ENCODE results near the gene FCF1.

The FCF1 gene, protein sequence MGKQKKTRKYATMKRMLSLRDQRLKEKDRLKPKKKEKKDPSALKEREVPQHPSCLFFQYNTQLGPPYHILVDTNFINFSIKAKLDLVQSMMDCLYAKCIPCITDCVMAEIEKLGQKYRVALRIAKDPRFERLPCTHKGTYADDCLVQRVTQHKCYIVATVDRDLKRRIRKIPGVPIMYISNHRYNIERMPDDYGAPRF

DNA sequence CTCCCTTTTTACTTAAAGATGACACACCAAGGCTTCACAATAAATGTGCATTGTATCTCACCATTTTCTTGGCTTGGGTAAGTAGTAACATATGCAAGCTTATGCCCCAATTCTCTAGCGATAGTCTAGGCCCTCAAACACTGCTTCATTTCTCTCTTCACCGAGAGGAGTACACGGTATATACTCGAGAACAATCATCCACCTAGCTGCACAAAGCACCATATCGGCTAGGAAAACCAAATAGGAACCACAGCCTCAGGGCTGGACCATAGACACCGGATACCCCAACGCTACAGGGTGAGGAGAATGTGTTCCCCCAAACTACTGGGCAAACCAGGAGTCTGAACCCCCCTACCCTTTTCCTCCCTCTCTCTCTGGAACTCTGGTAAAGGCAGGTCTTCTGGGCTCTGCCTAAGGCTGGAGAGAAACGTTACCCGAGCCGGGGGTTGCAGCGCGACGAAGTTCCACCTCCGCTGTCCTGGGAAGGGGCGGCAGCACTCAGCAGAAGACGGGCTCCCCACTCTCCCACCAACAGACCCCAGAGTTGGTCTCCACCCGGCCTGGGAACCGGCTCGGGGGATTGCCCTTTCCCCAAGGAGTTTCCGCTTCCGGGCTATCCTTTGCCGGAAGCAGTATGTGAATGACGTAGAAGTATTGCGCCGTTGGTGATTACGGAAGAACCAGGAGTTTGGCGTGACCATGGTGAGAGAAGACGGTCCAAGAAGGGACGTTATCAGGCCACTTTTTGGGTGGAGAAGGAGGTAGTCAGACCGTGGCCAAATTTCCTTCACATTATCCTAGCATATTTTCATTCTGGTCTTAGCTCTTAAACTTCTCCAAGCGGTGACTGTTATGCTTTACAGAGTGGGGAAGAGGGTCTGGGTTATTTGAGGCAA is at the start of gene FCF1, which contains the start of gene AREL1:
Gene FCF1 (plus strand): TSS at position 646 of the 896 bp plus-strand sequence. CDS start 54 bp downstream, at position 700.
Gene AREL1 (minus strand): TSS at position 582 of the 896 bp plus-strand sequence. CDS start 27,465 bp downstream, outside the sequence.
- DNase-seq (ENCODE audit: low read depth in 1 of 2, low spot score in 1 of 2) = peak; percentile 45 to 68

DNA sequence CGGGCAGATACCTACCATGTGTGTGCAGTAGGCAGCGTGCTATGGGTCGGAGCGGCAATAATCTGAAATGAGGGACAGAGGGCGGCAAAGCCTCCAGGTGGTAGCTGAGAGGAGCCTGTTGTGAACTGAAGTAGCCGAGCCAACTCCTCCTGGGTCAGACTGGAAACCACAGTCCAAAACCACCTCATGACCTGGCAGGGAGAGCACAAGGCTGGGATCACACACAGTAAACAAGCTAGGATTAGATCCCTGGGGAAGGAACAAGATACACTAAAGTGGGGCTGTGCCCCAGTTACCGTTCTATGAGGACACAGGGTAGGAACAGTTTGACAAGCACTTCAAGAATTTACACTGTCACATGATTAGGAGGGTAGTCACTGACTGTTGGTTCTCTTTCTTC is 49.1 kb upstream of the FCF1 start:
- DNase-seq (ENCODE audit: low read depth in 1 of 2, low spot score in 1 of 2) = no peak

DNA sequence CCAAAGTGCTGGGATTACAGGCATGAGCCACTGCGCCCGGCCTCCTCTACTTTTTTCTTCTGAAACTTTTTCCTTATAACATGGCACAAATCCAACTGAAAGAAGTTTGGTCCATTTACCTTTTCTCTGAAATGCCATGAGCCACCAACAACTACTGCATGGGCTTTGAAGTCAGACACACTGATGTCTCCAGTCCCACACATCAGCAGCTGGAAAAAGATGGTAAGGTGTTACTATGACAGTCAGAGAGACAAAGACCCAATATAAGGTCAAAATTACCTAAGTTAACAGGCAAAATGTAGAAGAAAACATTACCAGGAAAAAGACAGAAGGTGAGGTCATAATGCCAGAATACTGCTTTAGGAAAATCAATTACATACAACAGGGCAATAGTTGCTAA is 48.2 kb upstream of the FCF1 start:
- DNase-seq (ENCODE audit: low read depth in 1 of 2, low spot score in 1 of 2) = no peak

DNA sequence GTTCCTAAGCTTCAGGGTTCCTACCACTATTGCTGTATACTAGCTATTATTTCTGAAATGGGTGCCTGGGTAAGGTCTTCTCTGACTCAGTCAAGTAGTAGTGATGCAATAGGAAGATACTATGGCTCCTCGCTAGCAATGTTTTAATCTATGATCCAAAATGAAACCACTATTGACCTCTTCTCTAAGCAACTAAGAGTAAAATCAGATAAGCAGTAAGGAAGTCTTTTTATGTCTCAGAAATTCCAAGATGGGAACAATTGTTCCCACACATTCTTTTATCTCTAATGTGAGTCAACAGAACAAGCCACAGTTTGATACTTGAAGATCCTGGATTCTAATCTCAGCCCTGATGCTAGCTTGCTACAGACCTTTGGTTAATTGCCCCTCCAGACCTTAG is 45.2 kb upstream of the FCF1 start:
- DNase-seq (ENCODE audit: low read depth in 1 of 2, low spot score in 1 of 2) = no peak

DNA sequence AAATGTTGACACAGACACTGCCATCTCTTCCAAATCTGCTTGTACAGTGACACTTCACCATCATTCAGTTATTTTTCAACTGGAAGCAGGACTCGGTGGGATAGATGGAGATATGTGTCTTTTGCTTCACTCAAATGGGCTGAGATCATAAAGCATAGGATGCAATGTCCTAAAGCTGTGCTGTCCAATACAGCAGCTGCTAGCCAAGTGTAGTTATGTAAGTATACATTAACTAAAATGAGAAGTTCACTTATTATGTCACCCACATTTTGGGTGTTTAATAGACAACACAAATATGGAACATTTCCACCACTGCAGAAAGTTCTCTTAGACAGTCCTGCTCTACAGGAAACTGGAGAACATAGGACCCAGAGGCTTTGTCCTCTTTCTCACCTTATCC is 43.7 kb upstream of the FCF1 start:
- DNase-seq (ENCODE audit: low read depth in 1 of 2, low spot score in 1 of 2) = no peak

DNA sequence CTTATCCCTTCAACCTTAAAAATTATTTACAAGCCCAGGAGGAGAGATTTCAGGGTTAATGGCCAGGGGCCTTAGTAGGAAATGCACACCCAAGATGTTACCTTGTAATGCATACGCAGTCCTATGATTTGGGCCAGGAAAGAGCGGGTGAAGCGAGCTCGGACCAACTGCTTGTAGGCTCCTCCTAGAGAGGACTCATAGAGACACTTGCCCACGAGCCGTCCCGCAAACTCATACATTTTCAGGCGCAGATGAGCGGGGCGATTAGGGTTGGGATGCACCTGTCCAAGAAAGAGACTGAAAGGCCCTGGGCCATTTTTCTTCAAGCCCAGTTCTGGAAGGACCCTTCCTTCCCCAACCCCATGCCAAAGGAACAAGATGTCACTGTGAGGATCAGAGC is 43.1 kb upstream of the FCF1 start:
- DNase-seq (ENCODE audit: low read depth in 1 of 2, low spot score in 1 of 2) = no peak

DNA sequence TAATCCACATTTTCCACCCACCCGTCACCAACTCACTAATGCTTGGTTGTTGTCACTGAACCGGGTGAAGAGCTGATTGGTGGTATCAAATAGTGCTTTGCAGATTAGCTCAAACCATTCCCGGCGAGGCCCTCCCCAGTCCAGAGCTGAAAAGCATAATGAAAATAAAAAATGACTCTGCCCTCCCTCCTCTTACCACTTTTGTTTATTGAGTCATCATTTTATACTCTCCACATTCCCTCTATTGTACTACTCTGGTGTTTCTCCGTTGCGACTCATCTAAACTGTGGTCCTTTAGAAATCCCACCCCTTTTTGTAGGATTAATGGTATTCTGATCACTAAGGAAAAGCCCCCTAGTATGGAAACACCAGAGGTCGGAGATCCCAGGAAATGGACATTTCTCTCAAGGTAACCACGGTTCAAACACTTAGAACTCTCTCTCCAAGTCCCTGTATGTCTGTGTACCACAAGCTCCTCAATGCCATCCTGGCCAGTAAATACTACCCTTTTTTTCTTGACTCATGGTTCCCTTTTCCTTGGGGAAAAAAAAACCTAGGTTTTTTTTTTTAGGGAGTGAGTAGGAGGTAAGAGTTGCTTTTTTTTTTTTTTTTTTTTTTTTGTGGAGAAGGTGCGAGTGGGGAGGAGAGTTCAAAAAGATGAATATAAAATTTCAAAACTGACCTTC is 42.1 kb upstream of the FCF1 start:
- DNase-seq (ENCODE audit: low read depth in 1 of 2, low spot score in 1 of 2) = no peak

DNA sequence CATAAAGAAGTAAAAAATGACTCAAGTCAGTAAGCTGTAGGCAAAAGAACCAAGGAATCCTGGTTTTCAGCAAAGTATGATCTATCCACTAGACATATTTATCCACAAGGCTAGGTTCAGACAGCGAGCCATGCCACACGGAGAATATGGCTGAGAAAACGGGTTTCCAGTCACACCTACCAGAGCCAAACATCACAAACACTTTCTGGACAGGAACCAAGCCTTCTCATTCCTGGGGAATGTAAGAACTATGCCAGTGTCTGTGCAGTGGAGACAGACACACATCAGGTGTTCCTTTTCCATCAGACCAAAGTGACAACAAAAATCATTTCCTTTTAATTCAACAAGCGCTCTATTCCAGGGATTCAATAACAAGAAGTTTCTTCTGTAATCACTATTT is 41.2 kb upstream of the FCF1 start:
- no peak for DNase-seq (ENCODE audit: low read depth in 1 of 2, low spot score in 1 of 2)

DNA sequence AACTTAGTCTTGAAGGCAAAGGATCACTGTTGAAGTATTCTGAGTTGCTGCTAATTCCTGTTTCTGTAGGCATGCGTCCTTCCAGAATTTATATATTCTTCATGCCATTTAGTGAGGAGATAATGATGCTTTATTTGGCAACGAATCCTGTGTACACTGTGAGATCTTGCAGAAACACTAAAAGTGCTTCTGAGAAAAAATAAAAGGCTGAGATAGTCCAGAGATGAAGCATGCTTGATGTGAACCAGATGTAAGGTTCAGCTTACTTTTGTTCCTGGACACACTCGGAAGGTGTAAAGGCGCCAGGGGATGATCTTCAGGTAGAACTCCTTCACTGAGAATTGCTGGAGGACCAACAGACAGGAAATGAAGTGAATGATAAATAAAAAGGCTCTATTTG is 39.2 kb upstream of the FCF1 start:
- no peak for DNase-seq (ENCODE audit: low read depth in 1 of 2, low spot score in 1 of 2)

DNA sequence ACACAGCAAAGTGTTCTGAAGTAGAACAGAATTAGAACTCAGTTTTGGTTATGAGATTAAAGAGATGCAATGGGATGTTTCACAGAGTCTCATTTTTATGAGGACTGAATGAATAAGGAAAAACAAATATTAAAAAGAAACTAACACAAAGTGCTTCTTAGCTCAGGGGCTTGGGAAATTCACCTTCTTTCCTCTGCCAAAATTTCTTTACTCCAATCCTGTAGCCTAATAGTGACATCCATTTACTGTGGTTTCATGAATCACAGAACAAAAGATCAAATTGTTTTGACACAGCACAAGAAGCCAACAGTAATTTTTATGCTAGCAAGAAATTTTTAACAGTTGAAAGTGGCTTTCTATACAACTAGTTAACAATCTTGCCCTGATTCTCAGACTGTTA is 37.7 kb upstream of the FCF1 start:
- DNase-seq (ENCODE audit: low read depth in 1 of 2, low spot score in 1 of 2) = no peak

DNA sequence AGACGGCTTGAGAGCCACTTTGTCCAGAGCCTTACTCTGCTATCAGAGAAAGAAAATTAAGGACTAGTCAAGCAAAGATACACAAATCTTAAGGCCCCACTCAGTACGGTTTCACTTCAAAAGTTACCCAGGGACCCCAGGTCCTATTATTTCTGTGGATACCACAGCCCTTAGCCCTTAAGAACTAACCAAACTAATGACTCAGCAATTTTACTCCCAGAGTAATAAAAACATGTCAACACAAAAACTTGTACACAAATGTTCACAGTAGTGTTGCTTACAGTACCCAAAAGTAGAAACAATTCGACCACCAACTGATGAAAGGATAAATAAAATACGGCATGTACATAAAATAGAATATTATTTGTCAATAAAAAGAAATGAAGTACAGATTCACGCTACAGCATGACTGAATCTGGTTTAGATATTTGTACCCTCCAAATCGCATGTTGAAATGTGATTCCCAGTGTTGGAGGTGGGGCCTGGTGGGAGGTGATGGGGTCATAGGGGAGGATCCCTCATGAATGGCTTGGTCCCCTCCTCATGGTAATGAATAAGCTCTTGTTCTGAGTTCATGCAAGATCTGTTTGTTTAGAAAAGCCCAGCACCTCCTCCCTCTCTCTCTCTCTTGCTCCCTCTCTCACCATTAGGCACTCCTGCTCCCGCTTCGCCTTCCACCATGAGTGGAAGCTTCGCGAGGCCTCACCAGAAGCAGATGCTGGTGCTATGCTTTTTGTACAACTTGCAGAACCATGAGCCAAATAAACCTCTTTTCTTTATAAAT is 30.6 kb upstream of the FCF1 start:
- no peak for DNase-seq (ENCODE audit: low read depth in 1 of 2, low spot score in 1 of 2)

DNA sequence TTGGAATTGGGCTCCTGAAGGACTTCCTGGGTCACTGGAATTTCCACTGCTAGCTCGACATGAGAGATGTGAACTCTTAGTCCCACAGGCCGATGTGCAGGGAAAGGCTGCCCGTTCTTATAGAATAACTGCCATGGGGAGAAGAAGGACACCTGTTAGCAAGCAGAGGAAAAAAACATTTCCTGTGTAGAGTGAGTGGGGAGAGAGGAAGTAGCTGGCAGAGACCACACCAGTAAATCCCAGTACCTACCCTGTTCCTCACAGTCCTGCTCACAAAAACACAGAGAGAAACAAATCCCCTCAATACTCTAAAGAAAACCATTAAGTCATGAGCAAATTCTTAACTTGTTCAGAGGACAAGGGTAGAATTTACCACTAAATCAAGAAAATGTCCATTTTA is 29.5 kb upstream of the FCF1 start:
- no peak for DNase-seq (ENCODE audit: low read depth in 1 of 2, low spot score in 1 of 2)

DNA sequence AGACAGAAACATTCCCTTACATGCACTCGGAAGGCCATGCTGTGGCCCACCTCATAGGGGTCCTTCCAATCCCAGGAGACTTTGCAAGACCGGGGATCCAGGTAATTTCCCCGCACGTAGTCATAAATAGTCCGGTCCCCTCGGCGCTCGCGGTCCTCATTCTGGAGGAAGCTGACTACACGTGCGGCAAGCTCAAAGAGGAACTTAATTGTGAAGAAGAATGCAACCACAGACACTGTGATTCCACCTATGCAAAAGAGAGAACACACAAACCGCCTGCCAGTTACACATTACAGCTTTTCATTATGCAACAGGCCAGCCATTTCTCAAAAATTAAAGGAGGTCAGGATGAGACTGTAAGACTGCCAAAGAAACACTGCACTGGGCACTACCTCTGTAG is 28.5 kb upstream of the FCF1 start:
- DNase-seq (ENCODE audit: low read depth in 1 of 2, low spot score in 1 of 2) = no peak

DNA sequence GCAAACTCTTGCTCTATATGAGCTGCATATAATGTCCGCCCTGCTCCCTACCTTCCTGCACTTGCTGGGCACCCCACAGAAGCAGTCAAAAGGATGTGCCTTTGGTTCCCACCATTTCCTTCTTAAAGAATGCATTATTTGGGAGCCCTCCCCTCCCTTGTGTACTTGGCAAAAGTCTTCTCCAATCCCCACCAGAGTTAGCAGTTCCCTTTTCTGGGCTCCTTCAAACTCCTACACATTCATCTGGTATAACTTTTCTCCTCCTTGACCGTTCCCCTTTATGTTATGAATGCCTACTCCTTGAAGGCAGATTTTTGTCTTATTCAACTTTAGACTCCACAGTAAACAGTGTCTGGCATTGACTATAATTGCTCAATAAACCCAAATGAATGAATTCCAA is 27.9 kb upstream of the FCF1 start:
- no peak for DNase-seq (ENCODE audit: low read depth in 1 of 2, low spot score in 1 of 2)

DNA sequence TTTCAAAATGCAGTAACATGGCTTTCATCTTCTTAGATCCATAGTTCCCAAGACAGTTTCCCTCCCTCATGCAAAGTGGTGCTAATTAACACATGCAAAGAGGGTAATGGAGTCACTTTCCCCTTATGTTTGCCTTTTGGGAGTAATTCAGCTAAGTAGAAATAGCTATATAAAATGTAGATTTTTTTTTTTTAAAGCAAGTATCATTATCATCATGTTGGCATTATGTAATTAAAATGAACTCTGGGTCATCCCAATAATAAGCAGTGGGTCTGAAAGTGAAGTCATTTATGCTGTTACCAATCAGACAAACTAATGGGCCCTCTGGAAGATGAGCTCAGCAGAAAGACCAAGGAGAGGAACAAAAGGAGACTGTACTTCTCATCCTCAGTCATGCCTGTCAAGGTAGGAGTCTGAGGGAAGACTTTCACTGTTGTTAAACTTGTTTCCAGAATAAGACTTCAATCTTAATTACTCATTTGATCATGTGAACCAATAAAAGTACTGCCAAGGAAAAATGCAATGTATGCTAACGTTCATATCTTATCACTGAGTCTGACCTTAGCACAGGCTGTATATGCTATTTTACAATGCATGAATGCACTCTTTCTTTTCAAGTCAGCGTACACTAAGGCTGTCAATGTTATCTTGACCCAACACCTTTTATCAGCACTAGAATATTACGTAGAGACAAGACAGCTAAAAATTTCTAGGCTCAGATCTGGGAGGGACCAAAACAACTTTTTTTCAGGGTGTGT is 26.8 kb upstream of the FCF1 start:
- no peak for DNase-seq (ENCODE audit: low read depth in 1 of 2, low spot score in 1 of 2)

DNA sequence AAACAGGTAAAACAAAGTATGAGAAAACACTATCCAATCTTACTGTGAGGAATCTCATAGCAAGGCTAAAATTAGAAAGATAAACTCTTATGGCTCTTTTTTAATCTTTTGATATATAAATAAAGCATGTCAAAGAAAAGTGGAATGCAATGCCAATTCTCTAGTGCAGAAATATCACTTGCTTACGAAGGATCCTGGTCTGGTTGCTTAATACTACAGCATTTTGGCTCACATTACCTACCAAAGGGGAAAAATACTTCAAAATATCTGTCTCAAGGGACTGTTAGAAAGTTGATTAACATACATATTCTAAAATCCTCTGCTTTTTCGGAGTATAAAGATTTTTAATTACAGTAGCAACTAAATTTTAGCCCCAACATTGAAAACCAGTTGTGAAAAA is 21.5 kb upstream of the FCF1 start:
- DNase-seq (ENCODE audit: low read depth in 1 of 2, low spot score in 1 of 2) = no peak

DNA sequence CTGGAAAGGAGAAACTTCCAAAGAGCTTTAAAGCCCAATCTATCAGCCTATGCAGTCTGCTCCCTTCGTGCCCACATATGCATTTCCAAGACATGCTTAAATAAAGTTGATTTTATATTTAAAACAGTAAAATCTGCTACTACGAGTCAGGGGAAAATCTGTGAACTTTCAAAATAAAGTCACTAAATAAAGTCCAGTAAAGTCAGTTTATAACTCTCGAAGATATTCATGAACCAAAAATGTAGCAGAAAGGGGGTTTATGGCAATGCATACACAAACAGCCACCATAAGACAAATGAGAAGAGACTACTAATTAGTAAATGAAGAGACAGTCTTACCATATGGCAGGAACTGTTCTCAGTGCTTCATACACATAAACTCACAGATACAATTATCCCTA is 19.8 kb upstream of the FCF1 start:
- DNase-seq (ENCODE audit: low read depth in 1 of 2, low spot score in 1 of 2) = no peak

DNA sequence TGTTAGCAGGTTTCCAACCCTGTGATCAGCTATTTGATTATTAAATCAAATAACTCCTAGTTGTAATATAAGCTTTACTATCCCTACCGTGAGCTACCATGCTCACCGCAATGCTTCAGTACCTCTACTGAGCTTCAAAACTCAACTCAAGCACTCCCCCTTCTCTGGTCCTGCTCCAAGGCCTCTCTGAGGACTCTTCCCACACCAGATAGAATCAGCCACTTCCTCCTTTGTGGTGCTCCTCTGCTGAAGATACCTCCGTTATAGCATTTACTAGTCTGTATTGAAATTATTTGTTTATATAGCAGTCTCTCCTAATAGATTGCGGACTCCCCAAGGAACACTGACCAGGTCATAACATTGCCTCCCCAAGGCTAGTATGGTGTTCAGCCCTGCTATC is 17.5 kb upstream of the FCF1 start:
- no peak for DNase-seq (ENCODE audit: low read depth in 1 of 2, low spot score in 1 of 2)

DNA sequence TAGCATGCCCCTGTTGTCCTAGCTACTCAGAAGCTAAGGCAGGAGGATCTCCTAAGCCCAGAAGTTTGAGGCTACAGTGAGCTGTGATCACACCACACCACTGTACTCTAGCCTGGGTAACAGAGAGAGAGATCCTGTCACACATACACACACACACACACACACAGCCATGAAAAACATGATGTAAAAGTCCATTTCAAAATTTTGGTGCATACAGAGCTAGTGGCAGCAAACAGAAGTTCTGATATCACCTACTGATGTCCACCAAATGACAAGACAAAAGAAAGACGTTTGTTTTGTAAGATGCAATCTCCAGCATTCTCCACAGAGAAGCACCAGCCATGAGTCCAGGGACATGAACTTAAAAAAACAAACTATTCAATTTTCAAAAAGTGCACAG is 15.9 kb upstream of the FCF1 start:
- no peak for DNase-seq (ENCODE audit: low read depth in 1 of 2, low spot score in 1 of 2)

DNA sequence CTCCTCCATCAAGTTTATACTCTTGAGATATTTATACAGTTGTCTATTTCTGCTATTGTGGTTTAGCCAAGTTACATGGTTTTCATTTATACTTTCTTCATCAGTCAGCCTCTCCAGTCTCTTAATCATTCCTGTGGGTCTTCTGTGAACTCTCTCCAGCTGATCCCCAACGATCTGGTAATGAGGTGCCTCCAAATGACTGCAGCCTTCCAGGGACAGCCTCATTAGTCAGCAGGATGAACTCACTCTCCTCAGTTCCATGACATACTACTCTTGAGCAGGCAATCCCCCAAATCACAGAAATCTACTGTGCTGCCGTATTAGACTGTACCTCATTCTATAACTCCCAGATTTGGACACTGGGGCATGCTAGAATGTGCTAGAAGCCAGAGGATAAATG is 15.4 kb upstream of the FCF1 start:
- DNase-seq (ENCODE audit: low read depth in 1 of 2, low spot score in 1 of 2) = no peak

DNA sequence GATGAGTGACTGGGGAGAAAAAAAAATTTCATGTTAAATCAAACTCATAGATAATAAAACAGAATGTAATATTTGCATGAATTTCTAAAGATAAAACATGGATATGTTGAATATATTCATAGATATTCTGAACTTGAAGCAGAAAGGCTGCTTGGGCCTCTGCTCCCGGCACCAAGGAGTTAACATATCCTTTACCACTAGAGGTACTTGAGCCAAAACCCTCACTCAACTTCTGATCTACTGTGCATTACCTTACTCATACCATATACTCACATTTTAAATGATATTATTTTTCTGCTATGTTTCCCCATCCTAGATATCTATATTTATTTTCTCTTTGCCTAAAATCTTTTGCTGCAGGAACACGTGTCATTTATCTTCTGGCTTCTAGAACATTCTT is 15.0 kb upstream of the FCF1 start:
- no peak for DNase-seq (ENCODE audit: low read depth in 1 of 2, low spot score in 1 of 2)
